Ovary (tissue), 9 donors: ENCODE measurements around the gene BRWD1. TPM values are rescaled to one million over a fixed set of nuclear protein-coding genes. Genes with fewer than 3 reads are reported as not detected.

Experiments used
- DNase-seq, 5 donors: peaks; one replicate each; pipeline ENCODE4 v3.0.0-alpha.2; 2019 to 2020
- H3K27ac ChIP-seq, 2 donors: fragments of 200-600 bp; one replicate each; pipeline versions ENCODE4 v1.5.1 to v1.8.0; 2019 to 2022
- H3K27me3 ChIP-seq: fragments of 200-600 bp; one replicate; pipeline ENCODE4 v1.8.0; 2022
- H3K36me3 ChIP-seq: fragments of 200-600 bp; sonication (generic); one replicate; pipeline ENCODE4 v1.5.1; 2019
- H3K4me1 ChIP-seq: one replicate; pipeline ENCODE4 v1.8.1; 2013; ENCODE audit warnings: mild to moderate bottlenecking, moderate library complexity; ENCODE audit not compliant: insufficient read depth
- H3K4me3 ChIP-seq: fragments of 200-600 bp; sonication (generic); one replicate; pipeline ENCODE4 v1.5.1; 2017
- H3K9me3 ChIP-seq, 2 donors: fragments of 200-600 bp in 1 of 2; sonication (generic) in 1 of 2; one replicate each; pipeline versions ENCODE4 v1.5.1 to v1.8.1; 2013 to 2019; ENCODE audit warnings: mild to moderate bottlenecking in 1 of 2, moderate library complexity in 1 of 2
- CTCF ChIP-seq, 3 donors: fragments of 450-650 bp in 2 of 3; fragments of 200-600 bp in 1 of 3; IDR thresholded peaks; one replicate each; pipeline versions ENCODE4 v1.5.1 to v1.8.0; 2016 to 2022; ENCODE audit warnings: antibody characterized with exemption in 3 of 3, mild to moderate bottlenecking in 1 of 3
- EP300 ChIP-seq: sonication (generic); formaldehyde crosslinking; IDR thresholded peaks from one replicate; pipeline ENCODE4 v1.6.1; 2017; ENCODE audit warnings: antibody characterized with exemption
- POLR2A ChIP-seq: fragments of 450-650 bp; IDR thresholded peaks from one replicate; pipeline ENCODE4 v1.6.1; 2017; ENCODE audit warnings: antibody characterized with exemption, mild to moderate bottlenecking, moderate library complexity
- WGBS, 3 donors: extraction: QIAGEN DNeasy Blood & Tissue Kit in 1 of 3; methylation state at CpG; one replicate each; pipeline versions ENCODE4 v1.1.5 to v1.1.7; 2013 to 2017; 5-methylcytosine and 5-hydroxymethylcytosine counted together
- intact Hi-C, 4 donors: fragments of 100-400 bp; cut with DNase I; formaldehyde crosslinking; loops; one replicate each; pipeline versions ENCODE4 v1.11.0 to v1.15.1; 2022 to 2023
- polyA plus RNA-seq, 2 donors: library from polyadenylated mRNA; stranded (reverse); fragments of 200-250 nt in 1 of 2; fragments of 350-450 nt in 1 of 2; fragmentation: Illumina TruSeq in 1 of 2; extraction: RNeasy Lipid Tissue Mini Kit (QIAGEN cat#74804) in 1 of 2; gene quantifications; one replicate each; pipeline ENCODE4 v1.2.3, GENCODE V29; 2013 to 2014
- small RNA-seq: library from RNA; depleted of rRNA; stranded (forward); fragments of <200 nt; gene quantifications from one replicate; pipeline ENCODE3, GENCODE V24; 2016
- total RNA-seq, 7 donors: library from RNA; depleted of rRNA in 2 of 7; stranded (reverse); fragments of >200 nt in 2 of 7; fragmentation: NEBNext Ultra II Directional in 3 of 7; extraction: Animal tissue kit (Norgen Biotek cat#: 25700) in 3 of 7; gene quantifications; one replicate each; pipeline versions ENCODE4 v1.1.0 to v1.2.4, GENCODE V29; 2016 to 2023
- donor health status: DM: no; HTN: no; CAD: no; lungs with moderate emphysema.
- donor health status: DM: no; HTN: no; CAD: no.
- donor health status: Bipolar disorder and iron deficiency.
- donor health status: DM: yes; HTN: yes; CAD: no.
- donor health status: DM: no; HTN: no; CAD: no.
- donor health status: DM: yes; HTN: yes; CAD: no.

BRWD1 gene
- total and polyA plus RNA-seq, 9 donors = 15.7 to 73.0 (median 49.6) TPM

- no peak for TF ChIP-seq CTCF (IDR thresholded peaks at IDR 0.05)
- TF ChIP-seq POLR2A = no peak
- no peak for TF ChIP-seq EP300
- no peak overlapping the region for H3K4me3 ChIP-seq
- no peaks in the 10 kb centered on the region for H3K9me3 ChIP-seq
- no peaks in the 10 kb centered on the region for H3K4me1 ChIP-seq
- DNase-seq = no peak
- no peaks in the 10 kb centered on the region for H3K27me3 ChIP-seq
- intact Hi-C loops = loop anchor here in 1 of 4 donors (10.0 kb wide), 1 partner anchor 630 kb away; no protein-coding TSS in a partner anchor
- H3K27ac ChIP-seq = no peak overlapping the region
- H3K36me3 ChIP-seq = no peaks in the 10 kb centered on the region
- WGBS, 3 donors = 90 to 95% (median 90%) methylated on average over 15 of the region's 15 CpGs
Observed at GRCh38 chr21:39134288-39134810, 179.1 kb downstream of the BRWD1 start.

Small RNA genes within 50 kb of the gene (small RNA-seq; reads per million reads assigned to genes)
- gene RF00019 = not detected

Other genes starting within 250 kb of the BRWD1 start
- 10 to 100 TPM; 16.2 to 42.7 (median 32.2) TPM for gene PSMG1, start 130.2 kb downstream of the BRWD1 start, total RNA-seq
- 10 to 100 TPM; 28.9 to 45.5 TPM for gene PSMG1, start 130.2 kb downstream of the BRWD1 start, polyA plus RNA-seq
- gene HMGN1, start 35.5 kb upstream of the BRWD1 start, total RNA-seq = 100 to 1,000 TPM in 6 of 7 donors, 10 to 100 TPM in 1; 70.2 to 209 (median 145) TPM
- 100 to 1,000 TPM; 105 to 201 TPM for gene HMGN1, start 35.5 kb upstream of the BRWD1 start, polyA plus RNA-seq
- gene LCA5L, start 132.1 kb upstream of the BRWD1 start, total RNA-seq = 10 to 100 TPM in 1 of 7 donors, 1 to 10 TPM in 4, under 1 TPM in 2; 0.76 to 11.8 (median 1.2) TPM
- gene LCA5L, start 132.1 kb upstream of the BRWD1 start, polyA plus RNA-seq = 1 to 10 TPM; 1.2 to 2.1 TPM
- gene SH3BGR, start 138.3 kb upstream of the BRWD1 start, total RNA-seq = 1 to 10 TPM; 1.1 to 4.6 (median 2.9) TPM
- 10 to 100 TPM in 1 of 2 donors, 1 to 10 TPM in 1; 3.0 to 16.2 TPM for gene SH3BGR, start 138.3 kb upstream of the BRWD1 start, polyA plus RNA-seq